Right renal pelvis (tissue), 4 donors: ENCODE measurements around the gene GPS2. TPM values are rescaled to one million over a fixed set of nuclear protein-coding genes. Genes with fewer than 3 reads are reported as not detected.

ENCODE experiments used
- DNase-seq, 4 donors: peaks; one replicate each; pipeline ENCODE4 v3.0.0-alpha.2; 2013; ENCODE audit warnings: low read depth in 4 of 4, low spot score in 3 of 4, missing footprints in 1 of 4
- polyA plus RNA-seq, 4 donors: library from polyadenylated mRNA; unstranded; fragments of 120-200 nt; gene quantifications; one replicate each; pipeline ENCODE4 v1.2.1, GENCODE V29; 2013; ENCODE audit not compliant: insufficient read length in 4 of 4

The GPS2 gene
- polyA plus RNA-seq, 4 donors, result 86.3 to 106 (median 99.6) TPM

DNA sequence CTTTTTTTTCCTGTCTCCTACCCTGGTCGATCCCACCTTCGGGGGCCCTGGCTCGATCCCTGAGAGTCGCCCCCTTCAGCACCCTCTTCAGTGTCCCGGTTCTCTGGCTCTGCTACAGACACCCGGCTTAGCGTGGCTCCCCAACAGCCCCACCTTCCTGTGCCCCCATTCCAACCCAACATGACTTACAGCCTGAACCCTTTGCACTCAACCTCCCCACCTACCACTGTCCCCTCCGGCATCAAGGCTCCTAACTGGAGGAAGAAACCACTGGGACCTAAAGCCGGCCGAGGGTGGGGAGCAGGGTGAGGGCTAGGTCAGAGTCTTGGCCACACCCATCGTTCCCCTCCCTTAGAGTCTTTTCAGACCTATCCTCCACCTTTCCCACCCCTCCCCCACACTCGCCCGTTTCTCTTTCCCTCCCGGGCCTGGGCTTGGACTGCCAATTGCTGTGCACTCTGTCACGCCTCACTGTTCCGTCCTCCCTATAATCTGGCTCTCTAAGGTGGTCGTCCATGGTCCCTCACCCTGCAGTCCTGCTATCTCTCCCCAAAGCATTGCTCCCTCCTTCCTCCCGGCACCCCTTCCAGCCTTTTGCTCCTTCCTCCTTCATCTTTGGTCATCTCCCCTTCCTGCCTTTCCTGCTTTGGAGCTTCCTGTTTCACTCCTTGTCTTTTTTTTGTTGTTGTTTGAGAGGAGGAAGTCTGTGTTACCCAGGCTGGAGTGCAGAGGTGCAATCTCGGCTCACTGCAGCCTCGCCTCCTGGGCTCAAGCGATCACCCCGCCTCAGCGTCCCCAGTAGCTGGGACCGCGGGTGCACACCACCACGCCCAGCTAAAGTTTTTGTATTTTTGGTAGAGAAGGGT lies 52.0 kb downstream of the GPS2 start:
- DNase-seq, result peak in 1 of 4 donors; percentile 41

Other genes with a start within 250 kb of the GPS2 start
- gene CLEC10A, start 235.1 kb downstream of the GPS2 start, polyA plus RNA-seq, result 1 to 10 TPM; 1.3 to 1.9 (median 1.4) TPM
- gene ASGR2, start 200.5 kb downstream of the GPS2 start, polyA plus RNA-seq, result 1 to 10 TPM in 3 of 4 donors, under 1 TPM in 1; 0.91 to 2.5 (median 1.7) TPM
- 1 to 10 TPM; 4.6 to 8.1 (median 5.2) TPM for gene ASGR1, start 136.0 kb downstream of the GPS2 start, polyA plus RNA-seq
- 10 to 100 TPM; 30.3 to 40.3 (median 32.9) TPM for gene DLG4, start 95.5 kb downstream of the GPS2 start, polyA plus RNA-seq
- 100 to 1,000 TPM; 421 to 519 (median 462) TPM for gene ACADVL, start 95.4 kb downstream of the GPS2 start, polyA plus RNA-seq
- 10 to 100 TPM; 49.9 to 65.1 (median 50.9) TPM for gene DVL2, start 80.8 kb downstream of the GPS2 start, polyA plus RNA-seq
- 10 to 100 TPM; 57.4 to 66.4 (median 60.9) TPM for gene PHF23, start 75.9 kb downstream of the GPS2 start, polyA plus RNA-seq
- 100 to 1,000 TPM; 389 to 496 (median 451) TPM for gene GABARAP, start 72.9 kb downstream of the GPS2 start, polyA plus RNA-seq
- gene CTDNEP1, start 63.6 kb downstream of the GPS2 start, polyA plus RNA-seq, result 100 to 1,000 TPM; 147 to 167 (median 159) TPM
- gene ELP5, start 63.1 kb downstream of the GPS2 start, polyA plus RNA-seq, result 10 to 100 TPM; 40.3 to 55.8 (median 50.5) TPM
- gene CLDN7, start 52.9 kb downstream of the GPS2 start, polyA plus RNA-seq, result 10 to 100 TPM; 45.0 to 66.0 (median 51.8) TPM
- 1 to 10 TPM; 1.8 to 2.9 (median 2.5) TPM for gene SLC2A4, start 33.6 kb downstream of the GPS2 start, polyA plus RNA-seq
- 1 to 10 TPM; 2.9 to 4.2 (median 3.4) TPM for gene YBX2, start 20.7 kb downstream of the GPS2 start, polyA plus RNA-seq
- gene EIF5A, start 7.7 kb downstream of the GPS2 start, polyA plus RNA-seq, result 100 to 1,000 TPM; 297 to 355 (median 333) TPM
- 10 to 100 TPM; 28.3 to 33.3 (median 30.7) TPM for gene NEURL4, start 14.0 kb upstream of the GPS2 start, polyA plus RNA-seq
- gene ACAP1, start 21.2 kb upstream of the GPS2 start, polyA plus RNA-seq, result 1 to 10 TPM; 5.7 to 9.1 (median 6.0) TPM
- 10 to 100 TPM; 12.4 to 13.6 (median 12.9) TPM for gene KCTD11, start 36.8 kb upstream of the GPS2 start, polyA plus RNA-seq
- gene TMEM95, start 39.8 kb upstream of the GPS2 start, polyA plus RNA-seq, result not detected
- gene TNK1, start 65.7 kb upstream of the GPS2 start, polyA plus RNA-seq, result 1 to 10 TPM; 3.2 to 7.2 (median 4.5) TPM
- 10 to 100 TPM; 30.5 to 46.3 (median 38.1) TPM for gene PLSCR3, start 79.2 kb upstream of the GPS2 start, polyA plus RNA-seq
- gene TMEM256, start 88.7 kb upstream of the GPS2 start, polyA plus RNA-seq, result 100 to 1,000 TPM in 1 of 4 donors, 10 to 100 TPM in 3; 78.9 to 105 (median 86.2) TPM
- gene NLGN2, start 92.5 kb upstream of the GPS2 start, polyA plus RNA-seq, result 10 to 100 TPM; 22.8 to 32.6 (median 24.9) TPM
- under 1 TPM in 1 of 4 donors, not detected in 3; 0.09 TPM for gene SPEM1, start 105.0 kb upstream of the GPS2 start, polyA plus RNA-seq
- gene SPEM2, start 110.3 kb upstream of the GPS2 start, polyA plus RNA-seq, result under 1 TPM in 2 of 4 donors, not detected in 2; 0.12 TPM
- gene SPEM3, start 113.5 kb upstream of the GPS2 start, polyA plus RNA-seq, result not detected
- gene TMEM102, start 120.1 kb upstream of the GPS2 start, polyA plus RNA-seq, result 1 to 10 TPM; 3.6 to 5.6 (median 4.3) TPM
- gene FGF11, start 124.2 kb upstream of the GPS2 start, polyA plus RNA-seq, result 1 to 10 TPM; 6.0 to 8.6 (median 7.8) TPM
- gene CHRNB1, start 129.7 kb upstream of the GPS2 start, polyA plus RNA-seq, result 10 to 100 TPM; 10.1 to 11.7 (median 11.3) TPM
- gene ZBTB4, start 164.3 kb upstream of the GPS2 start, polyA plus RNA-seq, result 10 to 100 TPM; 38.6 to 47.4 (median 44.3) TPM
- gene SLC35G6, start 166.1 kb upstream of the GPS2 start, polyA plus RNA-seq, result under 1 TPM in 3 of 4 donors, not detected in 1; 0.16 to 0.22 (median 0.21) TPM
- gene POLR2A, start 169.0 kb upstream of the GPS2 start, polyA plus RNA-seq, result 100 to 1,000 TPM; 117 to 158 (median 121) TPM
- gene TNFSF12, start 233.7 kb upstream of the GPS2 start, polyA plus RNA-seq, result 10 to 100 TPM; 25.3 to 32.5 (median 29.0) TPM
- gene TNFSF13, start 243.4 kb upstream of the GPS2 start, polyA plus RNA-seq, result 10 to 100 TPM; 13.2 to 17.8 (median 14.3) TPM
- 10 to 100 TPM; 68.1 to 81.1 (median 78.1) TPM for gene SENP3, start 246.6 kb upstream of the GPS2 start, polyA plus RNA-seq